ENCODE measurements around the gene SUPT20H. TPM values are rescaled to one million over a fixed set of nuclear protein-coding genes. Genes with fewer than 3 reads are reported as not detected.
A peak's percentile ranks its signal among the peaks of the same experiment; 100 is the strongest.
"Not testable (repeated sequence)": the region's sequence is repeated elsewhere in the genome, so short reads cannot be mapped to it uniquely, and the experiment has no call there.

Gene SUPT20H
- total and polyA plus RNA-seq, 2 of the 13 experiments (the other 11 are each of a cell fraction or from before 2014, with no cell fraction given), result 35.0 to 63.6 TPM

GRCh38 chr13:37059848-37060192, 332 bp upstream of the SUPT20H start (continued):
- TF ChIP-seq POGK (CRISPR knock-in tag; conservative IDR thresholded peaks at IDR 0.05), result 0 out of 2 replicates have a peak, but pooled peaks have one; percentile 4
- 0 out of 2 replicates have a peak, but pooled peaks have one; percentile 4 for TF ChIP-seq ZNF784 (CRISPR knock-in tag; IDR thresholded peaks at IDR 0.05; ENCODE audit: borderline replicate concordance)
- TF ChIP-seq ZFP91 (CRISPR knock-in tag; IDR thresholded peaks at IDR 0.05; ENCODE audit: borderline replicate concordance), result 0 out of 2 replicates have a peak, but pooled peaks have one; percentile 8
- no peak for TF ChIP-seq ZNF367 (CRISPR knock-in tag; IDR thresholded peaks at IDR 0.05; ENCODE audit: borderline replicate concordance)
- no peak for TF ChIP-seq ARID4A (CRISPR knock-in tag; IDR thresholded peaks at IDR 0.05; ENCODE audit: borderline replicate concordance)
- no peak for TF ChIP-seq ZNF557 (CRISPR knock-in tag; IDR thresholded peaks at IDR 0.05)

GRCh38 chr13:37056228-37056627, 3.3 kb downstream of the SUPT20H start:
- CTCF ChIA-PET (ENCODE audit: low intra/inter-chr PET ratio, low total read pairs), result not testable (repeated sequence)

GRCh38 chr13:37053111-37053510, 6.4 kb downstream of the SUPT20H start:
- FAIRE-seq; POLR2A ChIA-PET; BruUV-seq (replicated peaks); H3K4me2 ChIP-seq (ENCODE audit: low read depth, low read length); intact Hi-C loops (cut with micrococcal nuclease; ENCODE audit: unreplicated experiment); H3K9me3 ChIP-seq (ENCODE audit: low read length); H2AFZ ChIP-seq (ENCODE audit: low read length); H4K20me1 ChIP-seq (ENCODE audit: insufficient read depth, low read length); H3K4me3 ChIP-seq (replicated peaks in 1 of 3; ENCODE audit: insufficient read depth in 1 of 3, low read depth in 2 of 3, low read length in 3 of 3); ATAC-seq; H3K36me3 ChIP-seq (replicated peaks in 1 of 2; ENCODE audit: control insufficient read depth in 1 of 2, insufficient read depth in 2 of 2, low read length in 2 of 2); H3K27ac ChIP-seq (ENCODE audit: extremely low read length, insufficient read depth, low read length); H3K9ac ChIP-seq (ENCODE audit: insufficient read depth, low read depth, low read length); in situ Hi-C loops (cut with HindIII; ENCODE audit: extremely low pct_ligation_motif_present, low pct_unique_long_range_greater_than_20kb); DNase-seq (ENCODE audit: low spot score); H3K4me1 ChIP-seq (ENCODE audit: insufficient read depth, low read length); H3K27me3 ChIP-seq (ENCODE audit: control insufficient read depth in 1 of 2, insufficient read depth in 2 of 2, low read length in 2 of 2); CTCF ChIA-PET (ENCODE audit: low intra/inter-chr PET ratio, low total read pairs): not testable (repeated sequence)
- 98% methylated on average over 3 of the region's 3 CpGs for WGBS (ENCODE audit: low lambda C conversion rate)
- H3K79me2 ChIP-seq (ENCODE audit: insufficient read depth, low read length), result peaks cover 47% of the 10 kb centered on the region

More at GRCh38 chr13:37056228-37056627, 3.3 kb downstream of the SUPT20H start:
- H3K9ac ChIP-seq (ENCODE audit: insufficient read depth, low read depth, low read length); in situ Hi-C loops (cut with HindIII; ENCODE audit: extremely low pct_ligation_motif_present, low pct_unique_long_range_greater_than_20kb); H3K4me3 ChIP-seq (replicated peaks in 1 of 3; ENCODE audit: insufficient read depth in 1 of 3, low read depth in 2 of 3, low read length in 3 of 3); DNase-seq (ENCODE audit: low spot score); ATAC-seq; H3K36me3 ChIP-seq (replicated peaks in 1 of 2; ENCODE audit: control insufficient read depth in 1 of 2, insufficient read depth in 2 of 2, low read length in 2 of 2); H2AFZ ChIP-seq (ENCODE audit: low read length); H3K27ac ChIP-seq (ENCODE audit: extremely low read length, insufficient read depth, low read length); H4K20me1 ChIP-seq (ENCODE audit: insufficient read depth, low read length); FAIRE-seq; H3K27me3 ChIP-seq (ENCODE audit: control insufficient read depth in 1 of 2, insufficient read depth in 2 of 2, low read length in 2 of 2); H3K9me3 ChIP-seq (ENCODE audit: low read length); BruUV-seq (replicated peaks); H3K4me2 ChIP-seq (ENCODE audit: low read depth, low read length): not testable (repeated sequence)
- POLR2A ChIA-PET, result interaction anchor here (1.8 kb wide), 1 partner anchor 55 kb away, joined by 5 read pairs; the partner anchor contains the start of gene EXOSC8
- 100% methylated on average over 2 of the region's 2 CpGs for WGBS (ENCODE audit: low lambda C conversion rate)
- Histone ChIP-seq H3K4me1 (ENCODE audit: insufficient read depth, low read length) (peaks cover 18% of the 10 kb centered on the region), H3K79me2 (ENCODE audit: insufficient read depth, low read length) (peaks cover 45% of the 10 kb centered on the region)
- intact Hi-C loops (cut with micrococcal nuclease; ENCODE audit: unreplicated experiment), result loop anchor here (5.0 kb wide), 1 partner anchor 54 kb away; the partner anchor contains the start of gene EXOSC8
